Measurements from ENCODE around the gene MCM10.

MCM10 gene

GRCh38 chr10:13193637-13194036 is 32.3 kb downstream of the MCM10 start:
- Histone ChIP-seq H3K27ac (ENCODE audit: low read length) (no peak overlapping the region), H3K27me3 (ENCODE audit: low read depth, low read length) (no peaks in the 10 kb centered on the region), H3K9me3 (ENCODE audit: control insufficient read depth in 1 of 2, low read length in 2 of 2) (no peaks in the 10 kb centered on the region)

DNA sequence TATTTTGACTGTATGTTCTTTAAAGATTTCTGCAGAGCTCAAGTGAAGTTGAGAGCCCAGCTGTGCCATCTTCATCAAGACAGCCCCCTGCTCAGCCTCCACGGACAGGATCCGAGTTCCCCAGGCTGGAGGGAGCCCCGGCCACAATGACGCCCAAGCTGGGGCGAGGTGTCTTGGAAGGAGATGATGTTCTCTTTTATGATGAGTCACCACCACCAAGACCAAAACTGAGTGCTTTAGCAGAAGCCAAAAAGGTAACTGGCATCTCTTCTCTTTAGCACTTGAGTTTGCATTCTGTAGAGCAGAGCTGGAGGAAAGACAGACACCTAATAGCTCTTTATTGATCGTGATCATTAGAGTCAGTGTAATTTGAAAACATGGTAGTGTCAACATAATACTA is 33.7 kb downstream of the MCM10 start:
- Histone ChIP-seq H3K27me3 (ENCODE audit: low read depth, low read length) (no peaks in the 10 kb centered on the region), H3K4me1 (ENCODE audit: control insufficient read depth in 1 of 2, insufficient read depth in 2 of 2, low read length in 2 of 2) (no peaks in the 10 kb centered on the region), H3K9me3 (ENCODE audit: control insufficient read depth in 1 of 2, low read length in 2 of 2) (no peaks in the 10 kb centered on the region), H3K36me3 (ENCODE audit: control insufficient read depth in 1 of 2, insufficient read depth in 2 of 2, low read length in 2 of 2) (no peaks in the 10 kb centered on the region), H3K27ac (ENCODE audit: low read length) (no peak overlapping the region), H3K4me3 (ENCODE audit: low read depth in 1 of 2, low read length in 2 of 2) (no peak overlapping the region)

More at GRCh38 chr10:13193637-13194036, 32.3 kb downstream of the MCM10 start:
- Histone ChIP-seq H3K36me3 (ENCODE audit: control insufficient read depth in 1 of 2, insufficient read depth in 2 of 2, low read length in 2 of 2) (no peaks in the 10 kb centered on the region), H3K4me3 (ENCODE audit: low read depth in 1 of 2, low read length in 2 of 2) (no peak overlapping the region), H3K4me1 (ENCODE audit: control insufficient read depth in 1 of 2, insufficient read depth in 2 of 2, low read length in 2 of 2) (no peaks in the 10 kb centered on the region)

- Histone ChIP-seq H3K27ac (ENCODE audit: low read length) (no peak overlapping the region), H3K4me3 (ENCODE audit: low read depth in 1 of 2, low read length in 2 of 2) (no peak overlapping the region), H3K4me1 (ENCODE audit: control insufficient read depth in 1 of 2, insufficient read depth in 2 of 2, low read length in 2 of 2) (no peaks in the 10 kb centered on the region), H3K9me3 (ENCODE audit: control insufficient read depth in 1 of 2, low read length in 2 of 2) (no peaks in the 10 kb centered on the region), H3K27me3 (ENCODE audit: low read depth, low read length) (no peaks in the 10 kb centered on the region), H3K36me3 (ENCODE audit: control insufficient read depth in 1 of 2, insufficient read depth in 2 of 2, low read length in 2 of 2) (no peaks in the 10 kb centered on the region)
Measured at GRCh38 chr10:13201132-13201531, 39.8 kb downstream of the MCM10 start.

- Histone ChIP-seq H3K4me1 (ENCODE audit: control insufficient read depth in 1 of 2, insufficient read depth in 2 of 2, low read length in 2 of 2) (no peaks in the 10 kb centered on the region), H3K4me3 (ENCODE audit: low read depth in 1 of 2, low read length in 2 of 2) (no peak overlapping the region), H3K27ac (ENCODE audit: low read length) (no peak overlapping the region), H3K27me3 (ENCODE audit: low read depth, low read length) (no peaks in the 10 kb centered on the region), H3K36me3 (ENCODE audit: control insufficient read depth in 1 of 2, insufficient read depth in 2 of 2, low read length in 2 of 2) (no peaks in the 10 kb centered on the region), H3K9me3 (ENCODE audit: control insufficient read depth in 1 of 2, low read length in 2 of 2) (no peaks in the 10 kb centered on the region)
Measured at GRCh38 chr10:13206091-13206490, 44.7 kb downstream of the MCM10 start.

DNA sequence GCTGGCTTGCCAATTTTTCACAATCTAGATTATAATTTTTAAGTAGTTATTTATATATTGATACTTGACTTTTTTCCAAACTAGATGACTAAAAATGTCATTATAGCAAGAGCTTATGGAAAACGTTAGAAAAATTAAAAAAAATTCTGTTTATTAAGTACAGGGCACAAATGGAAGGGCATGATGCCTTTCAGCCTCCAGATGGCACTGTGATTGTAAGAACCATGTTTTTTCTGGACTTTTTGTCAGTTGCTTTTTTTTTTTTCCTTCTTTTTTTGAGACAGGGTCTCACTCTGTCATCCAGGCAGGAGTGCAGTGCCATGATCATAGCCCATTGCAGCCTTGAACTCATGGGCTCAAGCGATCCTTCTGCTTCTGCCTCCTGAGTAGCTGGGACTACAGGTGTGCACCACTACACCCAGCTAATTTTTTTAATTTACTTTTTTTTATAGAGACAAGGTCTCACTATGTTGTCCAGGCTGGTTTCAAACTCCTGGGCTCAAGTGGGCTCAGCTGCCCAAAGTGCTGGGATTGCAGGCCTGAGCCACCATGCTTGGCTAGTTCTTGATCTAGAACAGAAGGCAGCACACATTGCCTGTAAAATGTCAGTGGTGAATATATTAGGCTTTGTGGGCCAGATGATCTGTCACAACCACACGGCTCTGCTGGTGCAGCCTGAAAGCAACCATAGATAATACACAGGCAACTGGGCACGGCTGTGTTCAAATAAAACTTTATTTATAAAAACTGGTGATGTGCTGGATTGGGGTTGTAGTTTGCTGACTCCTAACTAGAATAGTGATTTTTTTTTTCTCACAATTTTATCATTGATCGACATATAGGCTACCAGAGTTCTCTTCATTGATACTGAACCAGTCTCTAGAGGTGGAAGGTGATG is 45.4 kb downstream of the MCM10 start:
- H3K4me3 ChIP-seq (ENCODE audit: low read depth in 1 of 2, low read length in 2 of 2): no peak overlapping the region
- H3K9me3 ChIP-seq (ENCODE audit: control insufficient read depth in 1 of 2, low read length in 2 of 2): no peaks in the 10 kb centered on the region
- no peaks in the 10 kb centered on the region for H3K36me3 ChIP-seq (ENCODE audit: control insufficient read depth in 1 of 2, insufficient read depth in 2 of 2, low read length in 2 of 2)
- no peaks in the 10 kb centered on the region for H3K4me1 ChIP-seq (ENCODE audit: control insufficient read depth in 1 of 2, insufficient read depth in 2 of 2, low read length in 2 of 2)
- no peak overlapping the region for H3K27ac ChIP-seq (ENCODE audit: low read length)
- H3K27me3 ChIP-seq (ENCODE audit: low read depth, low read length): no peaks in the 10 kb centered on the region

- no peaks in the 10 kb centered on the region for H3K9me3 ChIP-seq (ENCODE audit: control insufficient read depth in 1 of 2, low read length in 2 of 2)
- no peak overlapping the region for H3K4me3 ChIP-seq (ENCODE audit: low read depth in 1 of 2, low read length in 2 of 2)
- no peak overlapping the region for H3K27ac ChIP-seq (ENCODE audit: low read length)
- no peaks in the 10 kb centered on the region for H3K4me1 ChIP-seq (ENCODE audit: control insufficient read depth in 1 of 2, insufficient read depth in 2 of 2, low read length in 2 of 2)
- no peaks in the 10 kb centered on the region for H3K36me3 ChIP-seq (ENCODE audit: control insufficient read depth in 1 of 2, insufficient read depth in 2 of 2, low read length in 2 of 2)
- no peaks in the 10 kb centered on the region for H3K27me3 ChIP-seq (ENCODE audit: low read depth, low read length)
Measured at GRCh38 chr10:13213163-13213562, 51.8 kb downstream of the MCM10 start.

- H3K27me3 ChIP-seq (ENCODE audit: low read depth, low read length): no peaks in the 10 kb centered on the region
- H3K4me1 ChIP-seq (ENCODE audit: control insufficient read depth in 1 of 2, insufficient read depth in 2 of 2, low read length in 2 of 2): no peaks in the 10 kb centered on the region
- no peaks in the 10 kb centered on the region for H3K36me3 ChIP-seq (ENCODE audit: control insufficient read depth in 1 of 2, insufficient read depth in 2 of 2, low read length in 2 of 2)
- no peak overlapping the region for H3K27ac ChIP-seq (ENCODE audit: low read length)
- no peaks in the 10 kb centered on the region for H3K9me3 ChIP-seq (ENCODE audit: control insufficient read depth in 1 of 2, low read length in 2 of 2)
- no peak overlapping the region for H3K4me3 ChIP-seq (ENCODE audit: low read depth in 1 of 2, low read length in 2 of 2)
Measured at GRCh38 chr10:13218878-13219277, 57.5 kb downstream of the MCM10 start.

DNA sequence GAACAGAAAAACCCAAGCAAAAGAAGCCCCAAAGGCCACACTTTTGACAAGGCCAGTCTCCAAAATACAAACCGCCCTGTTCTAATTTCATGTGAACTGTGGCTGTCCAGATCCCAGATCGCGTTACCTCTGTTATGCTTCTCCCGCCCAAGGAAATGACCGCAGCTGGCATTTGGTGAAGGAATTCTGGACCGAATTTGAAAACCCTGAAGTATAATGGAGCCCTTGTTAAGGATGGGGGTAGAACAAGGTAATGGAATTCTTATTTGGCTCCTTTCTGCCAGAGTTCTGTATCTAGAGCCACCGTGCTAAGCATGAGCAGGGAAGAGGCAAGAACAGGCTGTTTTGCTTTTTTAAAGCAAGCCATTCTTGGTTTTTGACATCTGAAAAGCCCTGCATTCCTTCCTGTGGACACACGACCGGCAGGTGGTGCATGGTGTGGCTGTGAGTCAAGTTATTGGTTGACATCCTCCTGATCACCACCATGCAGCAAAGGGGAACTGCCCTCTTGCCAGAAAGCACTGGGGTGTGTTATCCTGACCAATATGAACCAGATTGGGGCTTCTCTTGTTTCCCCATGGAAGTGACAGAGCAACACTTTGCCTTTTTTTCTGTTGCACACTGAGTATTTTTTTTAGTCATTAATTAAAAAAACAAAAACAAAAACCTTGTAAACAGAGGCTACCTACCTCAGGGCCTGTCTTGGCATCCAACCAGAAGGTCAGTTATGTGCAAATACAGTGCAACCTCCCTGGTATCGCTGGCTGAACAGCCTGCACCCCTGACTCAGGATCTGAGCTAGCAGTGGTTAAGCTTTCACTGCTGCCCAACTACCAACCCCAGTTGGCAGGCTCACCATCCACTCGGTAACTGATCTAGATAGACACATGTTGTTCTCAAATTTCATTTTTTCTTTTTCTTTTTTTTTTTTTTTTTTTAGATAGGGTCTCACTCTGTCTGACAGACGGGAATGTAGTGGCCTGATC is 58.6 kb downstream of the MCM10 start:
- no peak overlapping the region for H3K27ac ChIP-seq (ENCODE audit: low read length)
- no peaks in the 10 kb centered on the region for H3K27me3 ChIP-seq (ENCODE audit: low read depth, low read length)
- no peaks in the 10 kb centered on the region for H3K36me3 ChIP-seq (ENCODE audit: control insufficient read depth in 1 of 2, insufficient read depth in 2 of 2, low read length in 2 of 2)

GRCh38 chr10:13221572-13221971 is 60.2 kb downstream of the MCM10 start:
- Histone ChIP-seq H3K36me3 (ENCODE audit: control insufficient read depth in 1 of 2, insufficient read depth in 2 of 2, low read length in 2 of 2) (no peaks in the 10 kb centered on the region), H3K27me3 (ENCODE audit: low read depth, low read length) (no peaks in the 10 kb centered on the region), H3K9me3 (ENCODE audit: control insufficient read depth in 1 of 2, low read length in 2 of 2) (no peaks in the 10 kb centered on the region), H3K4me1 (ENCODE audit: control insufficient read depth in 1 of 2, insufficient read depth in 2 of 2, low read length in 2 of 2) (no peaks in the 10 kb centered on the region), H3K27ac (ENCODE audit: low read length) (no peak overlapping the region), H3K4me3 (ENCODE audit: low read depth in 1 of 2, low read length in 2 of 2) (no peak overlapping the region)

More for the DNA sequence above, 58.6 kb downstream of the MCM10 start:
- Histone ChIP-seq H3K9me3 (ENCODE audit: control insufficient read depth in 1 of 2, low read length in 2 of 2) (no peaks in the 10 kb centered on the region), H3K4me3 (ENCODE audit: low read depth in 1 of 2, low read length in 2 of 2) (no peak overlapping the region), H3K4me1 (ENCODE audit: control insufficient read depth in 1 of 2, insufficient read depth in 2 of 2, low read length in 2 of 2) (no peaks in the 10 kb centered on the region)

GRCh38 chr10:13222151-13222550 is 60.8 kb downstream of the MCM10 start:
- H3K4me1 ChIP-seq (ENCODE audit: control insufficient read depth in 1 of 2, insufficient read depth in 2 of 2, low read length in 2 of 2): no peaks in the 10 kb centered on the region
- H3K27me3 ChIP-seq (ENCODE audit: low read depth, low read length): no peaks in the 10 kb centered on the region
- no peak overlapping the region for H3K27ac ChIP-seq (ENCODE audit: low read length)
- no peaks in the 10 kb centered on the region for H3K9me3 ChIP-seq (ENCODE audit: control insufficient read depth in 1 of 2, low read length in 2 of 2)
- H3K36me3 ChIP-seq (ENCODE audit: control insufficient read depth in 1 of 2, insufficient read depth in 2 of 2, low read length in 2 of 2): no peaks in the 10 kb centered on the region
- no peak overlapping the region for H3K4me3 ChIP-seq (ENCODE audit: low read depth in 1 of 2, low read length in 2 of 2)

DNA sequence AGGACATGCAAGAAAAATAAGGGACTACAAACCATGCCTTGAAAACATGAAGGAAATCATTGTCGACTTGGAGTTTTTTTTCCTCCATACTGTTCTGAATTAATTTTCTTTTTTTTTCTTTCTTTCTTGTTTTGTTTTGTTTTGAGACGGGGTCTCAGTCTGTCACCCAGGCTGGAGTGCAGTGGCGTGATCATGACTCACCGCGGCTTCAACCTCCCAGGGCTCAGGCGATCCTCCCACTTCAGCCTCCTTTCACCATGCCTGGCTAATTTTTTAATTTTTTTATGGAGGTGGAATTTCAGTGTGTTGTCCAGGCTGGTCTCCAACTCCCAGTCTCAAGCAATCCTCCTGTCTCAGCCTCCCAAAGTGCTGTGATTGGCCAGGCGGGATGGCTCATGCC is 61.2 kb downstream of the MCM10 start:
- Histone ChIP-seq H3K27me3 (ENCODE audit: low read depth, low read length) (no peaks in the 10 kb centered on the region), H3K4me1 (ENCODE audit: control insufficient read depth in 1 of 2, insufficient read depth in 2 of 2, low read length in 2 of 2) (no peaks in the 10 kb centered on the region), H3K4me3 (ENCODE audit: low read depth in 1 of 2, low read length in 2 of 2) (no peak overlapping the region), H3K27ac (ENCODE audit: low read length) (no peak overlapping the region), H3K9me3 (ENCODE audit: control insufficient read depth in 1 of 2, low read length in 2 of 2) (no peaks in the 10 kb centered on the region), H3K36me3 (ENCODE audit: control insufficient read depth in 1 of 2, insufficient read depth in 2 of 2, low read length in 2 of 2) (no peaks in the 10 kb centered on the region)

Data from muscle layer of duodenum (tissue), 2 donors.